Body of pancreas (tissue), 4 donors: ENCODE measurements around the gene WFDC12. TPM values are rescaled to one million over a fixed set of nuclear protein-coding genes. Genes with fewer than 3 reads are reported as not detected.
A peak's percentile ranks its signal among the peaks of the same experiment; 100 is the strongest.

Experiments
- ATAC-seq: fragments of 150-250 bp; one replicate; pipeline ENCODE4 v1.9.1; 2016
- DNase-seq, 4 donors: peaks; one replicate each; pipeline ENCODE4 v3.0.0-alpha.2; 2019
- H3K27ac ChIP-seq, 4 donors: fragments of 200-600 bp; sonication (generic); 1 replicate in 3 of 4; 2 replicates in 1 of 4; pipeline versions ENCODE4 v1.5.1 to v1.6.1; 2016 to 2019; ENCODE audit warnings: mild to moderate bottlenecking in 1 of 4, mixed read lengths in 1 of 4, moderate library complexity in 1 of 4
- H3K27me3 ChIP-seq, 2 donors: fragments of 200-600 bp; sonication (generic); one replicate each; pipeline ENCODE4 v1.6.0; 2016; ENCODE audit warnings: mild to moderate bottlenecking in 1 of 2
- H3K36me3 ChIP-seq, 2 donors: fragments of 200-600 bp; sonication (generic); replicated peaks in 1 of 2; 2 replicates each; pipeline ENCODE4 v1.5.1; 2016; ENCODE audit warnings: low read depth in 2 of 2; ENCODE audit not compliant: insufficient read depth in 1 of 2
- H3K4me1 ChIP-seq: fragments of 200-600 bp; sonication (generic); one replicate; pipeline ENCODE4 v1.6.0; 2016
- H3K4me3 ChIP-seq, 2 donors: fragments of 200-600 bp; sonication (generic); 1 replicate in 1 of 2; 2 replicates in 1 of 2; pipeline ENCODE4 v1.5.1; 2016 to 2019
- H3K9me3 ChIP-seq, 3 donors: fragments of 200-600 bp; sonication (generic); 1 replicate in 2 of 3; 2 replicates in 1 of 3; pipeline ENCODE4 v1.5.1; 2016
- POLR2A ChIP-seq, 3 donors: fragments of 450-650 bp; IDR thresholded peaks; one replicate each; pipeline ENCODE4 v1.6.1; 2016; ENCODE audit warnings: antibody characterized with exemption in 3 of 3, mild to moderate bottlenecking in 2 of 3
- WGBS, 2 donors: methylation state at CpG; one replicate each; pipeline ENCODE4 v1.1.5; 2017; 5-methylcytosine and 5-hydroxymethylcytosine counted together
- intact Hi-C: fragments of 100-400 bp; cut with DNase I; formaldehyde crosslinking; loops from one replicate; pipeline ENCODE4 v1.15.1; 2023
- total RNA-seq, 2 donors: library from RNA; depleted of rRNA; stranded (reverse); fragments of >200 nt; gene quantifications; one replicate each; pipeline ENCODE4 v1.1.0, GENCODE V29; 2016
- TF ChIP-seq, protein P1 (sequence below), 7 experiments: fragments of 450-650 bp in 4 of 7; fragments of 200-600 bp in 3 of 7; sonication (generic) in 3 of 7; IDR thresholded peaks; one replicate each; pipeline ENCODE4 v1.5.1; 2016 to 2019; ENCODE audit warnings: antibody characterized with exemption in 7 of 7

WFDC12 gene
- total RNA-seq, 2 donors from 2014 or later: not detected

DNA sequence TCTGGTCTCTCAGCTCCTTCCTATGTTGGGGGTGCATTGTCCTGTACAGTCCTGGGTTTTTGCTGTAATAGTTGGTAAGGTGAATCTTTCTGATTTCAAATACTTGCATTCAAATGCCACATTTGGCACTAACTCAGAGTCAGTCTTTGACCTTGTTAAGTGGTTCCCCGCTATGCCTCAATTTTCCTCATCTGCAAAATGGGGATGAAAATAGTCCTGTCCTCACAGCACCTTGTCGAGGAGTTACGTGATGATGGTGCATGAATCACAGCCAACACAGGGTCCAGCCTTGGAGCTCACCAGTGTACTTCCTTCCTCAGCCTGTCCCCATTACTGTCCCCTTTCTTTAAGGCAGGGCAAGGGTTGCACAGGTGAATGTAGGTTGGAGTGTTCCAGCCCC, 10.4 kb downstream of the WFDC12 start:
- 85 to 93% methylated on average over 3 of the region's 3 CpGs for WGBS, 2 donors
- ATAC-seq: no peak
- Histone ChIP-seq H3K9me3 (no peaks in the 10 kb centered on the region), H3K27me3 (no peaks in the 10 kb centered on the region), H3K4me1 (no peaks in the 10 kb centered on the region), H3K4me3 (no peak overlapping the region), H3K36me3 (no peaks in the 10 kb centered on the region), H3K27ac (no peak overlapping the region)
- no peak for DNase-seq
- TF ChIP-seq, protein P1, sequence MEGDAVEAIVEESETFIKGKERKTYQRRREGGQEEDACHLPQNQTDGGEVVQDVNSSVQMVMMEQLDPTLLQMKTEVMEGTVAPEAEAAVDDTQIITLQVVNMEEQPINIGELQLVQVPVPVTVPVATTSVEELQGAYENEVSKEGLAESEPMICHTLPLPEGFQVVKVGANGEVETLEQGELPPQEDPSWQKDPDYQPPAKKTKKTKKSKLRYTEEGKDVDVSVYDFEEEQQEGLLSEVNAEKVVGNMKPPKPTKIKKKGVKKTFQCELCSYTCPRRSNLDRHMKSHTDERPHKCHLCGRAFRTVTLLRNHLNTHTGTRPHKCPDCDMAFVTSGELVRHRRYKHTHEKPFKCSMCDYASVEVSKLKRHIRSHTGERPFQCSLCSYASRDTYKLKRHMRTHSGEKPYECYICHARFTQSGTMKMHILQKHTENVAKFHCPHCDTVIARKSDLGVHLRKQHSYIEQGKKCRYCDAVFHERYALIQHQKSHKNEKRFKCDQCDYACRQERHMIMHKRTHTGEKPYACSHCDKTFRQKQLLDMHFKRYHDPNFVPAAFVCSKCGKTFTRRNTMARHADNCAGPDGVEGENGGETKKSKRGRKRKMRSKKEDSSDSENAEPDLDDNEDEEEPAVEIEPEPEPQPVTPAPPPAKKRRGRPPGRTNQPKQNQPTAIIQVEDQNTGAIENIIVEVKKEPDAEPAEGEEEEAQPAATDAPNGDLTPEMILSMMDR (IDR thresholded peaks at IDR 0.05): no peak
- no peak for TF ChIP-seq POLR2A (IDR thresholded peaks at IDR 0.05)
- intact Hi-C loops: no loop called here

DNA sequence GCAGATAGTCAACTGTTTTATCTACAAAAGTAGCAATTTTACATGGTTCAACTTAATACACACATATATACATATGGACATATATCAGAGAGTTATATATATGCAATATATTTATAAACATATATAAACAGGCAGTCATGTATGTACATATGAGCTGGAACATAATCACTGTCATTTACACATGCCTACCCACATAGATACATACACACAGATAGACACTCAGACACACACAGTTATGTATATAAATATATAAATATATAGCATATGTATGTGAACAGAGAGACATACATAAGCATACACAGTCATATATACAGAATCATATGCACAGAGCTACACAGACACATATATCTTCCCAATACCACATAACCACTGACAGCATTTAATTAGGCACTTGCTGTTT, 11.5 kb downstream of the WFDC12 start:
- no peak overlapping the region for H3K27ac ChIP-seq
- no peak for DNase-seq
- ATAC-seq: no peak

GRCh38 chr20:45111799-45112471, 12.3 kb downstream of the WFDC12 start:
- Histone ChIP-seq H3K27ac (no peak overlapping the region), H3K27me3 (no peaks in the 10 kb centered on the region), H3K36me3 (no peaks in the 10 kb centered on the region), H3K4me3 (no peak overlapping the region), H3K4me1 (no peaks in the 10 kb centered on the region), H3K9me3 (no peaks in the 10 kb centered on the region)
- DNase-seq (no peak), ATAC-seq (no peak)
- intact Hi-C loops: no loop called here
- TF ChIP-seq, protein P1 (IDR thresholded peaks at IDR 0.05): peak; percentile 19 to 50 (median 30)
- no peak for TF ChIP-seq POLR2A (IDR thresholded peaks at IDR 0.05)
- 42 to 47% methylated on average over 17 of the region's 17 CpGs for WGBS, 2 donors

More for the DNA sequence above, 11.5 kb downstream of the WFDC12 start:
- Histone ChIP-seq H3K4me3 (no peak overlapping the region), H3K36me3 (no peaks in the 10 kb centered on the region), H3K9me3 (no peaks in the 10 kb centered on the region), H3K27me3 (no peaks in the 10 kb centered on the region), H3K4me1 (no peaks in the 10 kb centered on the region)
- intact Hi-C loops: no loop called here
- no peak for TF ChIP-seq POLR2A (IDR thresholded peaks at IDR 0.05)
- TF ChIP-seq, protein P1 (IDR thresholded peaks at IDR 0.05): no peak

DNA sequence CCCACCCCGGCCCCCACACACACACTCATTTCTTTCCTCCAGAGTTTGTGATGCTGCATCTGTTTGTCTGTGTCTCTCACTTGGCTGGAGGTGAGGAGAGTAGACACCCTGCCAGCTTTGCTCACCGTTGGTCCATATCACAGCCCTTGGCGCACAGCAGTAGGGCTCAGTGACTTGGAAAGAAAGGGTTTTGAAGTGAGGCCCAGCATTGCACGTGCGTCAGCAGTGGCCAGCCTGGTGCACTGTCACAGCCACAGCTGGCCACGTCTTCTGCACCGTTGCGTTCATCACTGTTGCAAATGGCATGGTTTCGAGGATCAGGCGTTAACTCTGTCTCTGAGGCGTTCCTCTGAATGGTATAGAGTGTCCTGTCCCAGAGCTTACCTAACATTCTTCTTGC, 13.0 kb downstream of the WFDC12 start:
- Histone ChIP-seq H3K4me3 (no peak overlapping the region), H3K27ac (no peak overlapping the region), H3K4me1 (no peaks in the 10 kb centered on the region), H3K27me3 (no peaks in the 10 kb centered on the region), H3K9me3 (no peaks in the 10 kb centered on the region), H3K36me3 (no peaks in the 10 kb centered on the region)
- intact Hi-C loops: no loop called here
- no peak for DNase-seq
- 49 to 51% methylated on average over 11 of the region's 11 CpGs for WGBS, 2 donors
- ATAC-seq: no peak
- TF ChIP-seq, protein P1 (IDR thresholded peaks at IDR 0.05): no peak
- TF ChIP-seq POLR2A (IDR thresholded peaks at IDR 0.05): no peak

GRCh38 chr20:45110301-45110700, 14.0 kb downstream of the WFDC12 start:
- DNase-seq (no peak), ATAC-seq (no peak)
- WGBS, 2 donors: 81 to 85% methylated on average over 9 to 11 of the region's 11 CpGs
- H3K9me3 ChIP-seq: no peaks in the 10 kb centered on the region
- intact Hi-C loops: no loop called here
- H3K4me3 ChIP-seq: no peak overlapping the region
- TF ChIP-seq POLR2A (IDR thresholded peaks at IDR 0.05): no peak
- TF ChIP-seq, protein P1 (IDR thresholded peaks at IDR 0.05): no peak
- H3K27ac ChIP-seq: no peak overlapping the region
- H3K36me3 ChIP-seq: no peaks in the 10 kb centered on the region
- H3K27me3 ChIP-seq: no peaks in the 10 kb centered on the region
- no peaks in the 10 kb centered on the region for H3K4me1 ChIP-seq
